Muscle of back (tissue), 11 donors: Measurements from ENCODE around the gene FAR2. TPM values are rescaled to one million over a fixed set of nuclear protein-coding genes. Genes with fewer than 3 reads are reported as not detected.
"Not testable (repeated sequence)": the region's sequence is repeated elsewhere in the genome, so short reads cannot be mapped to it uniquely, and the experiment has no call there.

Source experiments
- DNase-seq, 3 donors: peaks; one replicate each; pipeline versions ENCODE4 v3.0.0 to v3.0.0-alpha.2; 2013
- polyA plus RNA-seq, 10 donors: library from polyadenylated mRNA; unstranded; fragments of 120-200 nt; gene quantifications; one replicate each; pipeline ENCODE4 v1.2.1, GENCODE V29; 2013; ENCODE audit not compliant: insufficient read length in 10 of 10

The FAR2 gene
- polyA plus RNA-seq, 10 donors: 10.4 to 17.9 (median 14.6) TPM

GRCh38 chr12:29230800-29231560 lies 81.9 kb downstream of the FAR2 start:
- DNase-seq: no peak

DNA sequence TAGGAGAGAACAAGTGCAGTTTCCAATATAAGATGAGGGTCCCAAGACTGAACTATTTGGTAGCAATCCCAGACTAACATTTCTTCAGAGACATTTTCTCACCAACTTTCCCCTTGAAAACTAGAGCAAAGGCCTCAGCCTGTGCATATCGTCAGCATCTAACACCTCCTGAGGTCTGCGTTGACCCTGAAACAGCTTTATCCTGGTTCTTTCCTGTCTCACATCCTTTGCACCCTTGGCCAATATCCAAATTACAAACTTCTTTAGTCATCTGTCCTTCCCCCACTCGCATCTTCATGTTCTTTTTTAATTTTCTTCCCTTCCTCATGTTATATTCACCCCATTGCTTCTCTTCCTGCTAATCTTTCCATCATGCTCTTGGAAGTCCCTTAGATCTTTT lies 83.0 kb downstream of the FAR2 start:
- DNase-seq: no peak

DNA sequence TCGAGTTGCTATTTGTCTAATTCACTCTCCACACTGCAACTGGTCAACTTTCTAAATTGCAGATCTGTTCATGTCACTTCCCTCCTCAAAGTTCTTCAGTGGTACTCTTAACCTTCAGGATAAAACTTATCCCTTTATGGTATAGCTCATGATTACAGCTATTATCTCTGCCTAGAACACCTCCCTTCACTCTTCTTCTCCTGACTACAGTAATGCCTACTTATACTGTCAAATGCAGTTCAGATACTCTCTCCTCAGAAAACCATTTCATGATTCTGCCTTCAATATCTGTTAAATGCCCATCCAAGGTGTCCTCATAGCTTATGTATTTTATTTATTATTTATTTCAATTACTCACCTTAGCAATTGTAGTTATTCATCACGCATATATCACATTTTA lies 85.5 kb downstream of the FAR2 start:
- DNase-seq: no peak

DNA sequence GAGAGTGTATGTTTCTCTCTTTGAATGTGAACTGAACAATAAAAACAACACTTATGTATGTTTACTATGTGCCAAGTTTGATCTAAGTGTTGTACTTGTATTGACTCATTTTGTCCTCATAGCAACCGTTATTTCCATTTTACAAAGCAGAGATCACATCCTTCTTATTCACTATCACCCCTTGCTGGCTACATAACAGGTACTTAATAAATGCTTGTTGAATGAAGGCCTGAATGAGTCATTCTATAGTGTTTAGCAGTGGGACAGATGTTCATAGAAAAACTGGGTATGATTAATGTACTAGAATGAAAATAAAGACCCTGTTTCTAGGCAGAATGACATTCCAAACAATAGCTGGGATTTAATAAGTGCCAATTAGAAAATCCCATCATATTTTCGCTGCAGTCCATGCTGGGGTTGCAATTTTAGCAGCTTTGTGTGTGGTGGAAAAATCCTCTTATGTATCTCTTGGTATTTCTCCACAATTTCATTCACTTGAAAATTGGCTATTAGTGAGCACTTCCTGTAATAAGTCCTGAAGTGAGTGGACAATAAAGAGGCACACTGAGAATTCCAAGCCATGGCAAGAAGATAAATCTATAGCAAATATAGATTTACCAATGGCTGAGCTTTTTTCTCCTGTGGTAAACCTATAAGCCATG lies 86.0 kb downstream of the FAR2 start:
- DNase-seq: peak in 1 of 3 donors; percentile 29

DNA sequence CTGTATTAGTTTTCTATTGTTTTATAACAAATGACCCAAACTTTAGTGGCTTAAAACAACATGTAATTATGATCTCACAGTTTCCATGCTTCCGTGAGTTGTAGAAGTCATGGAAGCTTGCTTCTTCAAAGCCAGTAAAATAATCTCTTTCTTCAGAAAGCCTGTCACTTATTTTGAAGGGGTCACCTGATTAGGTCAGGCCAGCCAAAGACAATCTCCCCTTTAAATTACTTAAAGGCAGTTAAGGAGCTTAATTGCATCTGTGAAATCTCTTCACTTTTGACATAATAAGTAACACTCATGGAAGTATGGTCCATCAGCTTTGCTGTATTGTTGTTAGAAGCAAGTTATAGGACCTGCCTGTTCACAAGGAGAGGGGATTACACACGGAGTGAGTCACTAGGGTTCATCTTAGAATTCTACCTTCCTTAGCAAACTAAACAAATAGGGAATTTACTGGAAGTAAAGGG lies 89.8 kb downstream of the FAR2 start:
- DNase-seq: no peak

DNA sequence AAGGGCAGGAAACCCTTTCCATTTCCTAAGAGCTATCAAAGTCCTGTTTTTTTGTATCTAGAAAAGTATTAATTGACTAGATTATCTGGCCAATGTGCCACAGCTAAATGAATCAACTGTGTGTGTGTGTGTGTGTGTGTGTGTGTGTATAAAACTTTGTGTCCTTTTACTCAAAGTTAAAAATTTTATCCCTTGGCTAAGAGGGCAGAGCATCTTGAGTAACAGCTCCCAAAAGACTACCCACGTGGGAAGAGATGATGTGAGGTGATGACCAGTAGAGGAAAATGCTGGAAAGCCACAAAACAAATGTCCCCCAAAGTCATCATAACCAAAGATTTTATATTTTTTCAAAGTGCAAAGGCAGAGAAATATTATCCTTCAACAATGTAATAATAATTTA lies 90.3 kb downstream of the FAR2 start:
- DNase-seq: no peak

- no peak for DNase-seq
These were observed 91.4 kb downstream of the FAR2 start for GRCh38 chr12:29240441-29240840.

DNA sequence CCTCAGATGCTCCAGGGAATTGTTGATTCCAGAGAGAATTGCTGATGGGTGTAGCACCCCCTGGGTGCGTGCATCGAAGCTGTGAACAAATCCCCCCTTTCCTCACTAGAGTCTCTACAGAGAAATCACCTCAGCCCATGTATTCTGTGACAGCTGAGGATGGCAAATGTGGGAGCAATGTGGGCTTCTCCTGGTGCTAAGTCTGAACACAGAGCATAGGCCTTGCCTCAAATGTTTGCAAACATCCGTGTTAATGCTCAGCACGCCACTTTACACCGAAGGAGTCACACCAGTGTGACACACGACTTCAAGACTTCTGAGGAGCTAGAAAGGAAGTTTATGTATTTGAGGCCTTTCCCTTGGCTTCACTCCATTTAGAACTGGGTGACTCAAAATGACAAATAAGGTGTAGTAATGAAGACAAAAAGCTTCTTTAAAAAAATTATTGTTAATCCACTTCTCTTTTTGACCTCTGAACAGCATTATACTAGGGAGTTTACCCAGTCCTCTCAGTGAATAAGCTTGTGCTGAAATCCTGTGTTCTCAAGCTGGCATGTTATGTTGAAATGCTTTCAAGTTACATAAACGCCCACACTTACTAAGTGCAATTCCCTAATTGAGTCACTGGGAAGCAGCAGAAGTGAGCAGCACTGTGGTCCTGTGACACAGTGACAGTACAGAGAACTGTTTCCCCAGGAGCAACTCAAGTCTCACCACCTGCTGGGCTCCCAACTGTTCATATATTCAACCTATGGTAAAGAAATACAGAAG lies 92.9 kb downstream of the FAR2 start:
- peak in 2 of 3 donors; percentile 17 to 39 for DNase-seq

DNA sequence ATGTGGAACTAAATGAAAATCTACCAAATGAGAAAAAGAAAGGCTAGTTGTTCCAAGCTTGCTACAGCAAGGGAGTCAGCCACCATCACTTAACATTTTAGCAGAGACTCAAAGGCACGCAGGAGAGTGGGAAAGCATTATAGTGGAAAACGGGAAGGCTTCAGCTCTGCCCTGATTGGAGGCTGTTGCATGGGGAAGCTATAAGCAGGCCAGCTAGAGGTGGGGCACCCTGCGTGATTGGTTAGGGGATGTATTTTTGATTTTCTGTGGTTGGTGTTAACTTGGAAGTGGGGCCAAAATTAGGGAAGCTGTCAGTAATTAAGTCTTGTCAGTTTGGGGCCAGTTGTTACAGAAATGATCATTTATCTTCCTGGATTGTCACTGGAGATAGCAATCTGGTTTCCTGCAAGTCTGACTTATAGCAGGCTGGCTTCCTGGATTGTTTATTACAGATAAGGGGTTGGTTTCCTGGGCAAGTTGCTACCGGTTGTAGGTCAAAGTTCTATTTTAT lies 93.9 kb downstream of the FAR2 start:
- DNase-seq: no peak

DNA sequence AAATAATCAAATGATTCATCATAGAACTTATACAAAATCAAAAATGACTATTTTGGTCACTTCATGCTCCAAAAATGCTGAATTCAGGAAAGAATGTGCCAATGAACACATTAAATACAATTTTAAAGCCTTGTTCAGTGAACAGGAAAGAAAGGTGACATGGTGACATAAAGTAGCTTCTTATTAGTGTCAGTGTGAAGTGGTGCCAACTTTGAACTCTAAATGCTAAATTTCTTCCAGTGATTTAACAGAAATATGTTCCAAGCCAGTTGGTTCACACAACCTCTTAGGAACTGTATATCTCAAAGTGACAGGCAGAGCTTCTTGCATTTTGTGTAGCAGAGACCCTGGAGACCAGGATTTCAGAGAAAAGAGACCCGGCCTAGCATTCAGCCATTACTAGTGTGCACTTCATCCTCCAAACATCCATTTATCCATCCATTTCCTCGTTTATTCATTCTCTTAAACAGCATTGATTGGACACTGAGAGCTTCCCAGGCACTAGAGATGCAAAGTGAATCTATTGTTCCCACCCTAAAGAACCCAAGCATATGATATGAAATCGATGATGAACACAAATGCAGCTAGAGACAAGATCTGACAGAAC lies 95.2 kb downstream of the FAR2 start:
- DNase-seq: no peak

DNA sequence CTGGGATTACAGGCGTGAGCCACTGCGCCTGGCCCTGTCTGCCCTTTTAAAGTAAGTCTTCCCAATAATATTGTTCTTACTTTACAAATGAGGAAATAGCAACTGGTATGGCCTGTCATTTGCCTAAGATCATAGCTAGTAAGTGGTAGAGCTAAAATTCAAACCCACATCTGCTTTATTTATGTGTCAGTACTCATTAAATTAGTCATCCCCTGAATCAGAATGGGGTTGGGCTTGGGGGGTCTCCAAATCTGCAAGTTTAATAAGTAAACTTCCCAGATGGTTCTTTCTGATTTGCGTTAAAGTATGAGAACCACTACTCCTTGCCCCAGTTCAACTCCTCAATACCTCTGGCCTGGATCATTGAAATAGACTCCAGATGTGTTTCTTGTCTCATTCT lies 96.2 kb downstream of the FAR2 start:
- no peak for DNase-seq

DNA sequence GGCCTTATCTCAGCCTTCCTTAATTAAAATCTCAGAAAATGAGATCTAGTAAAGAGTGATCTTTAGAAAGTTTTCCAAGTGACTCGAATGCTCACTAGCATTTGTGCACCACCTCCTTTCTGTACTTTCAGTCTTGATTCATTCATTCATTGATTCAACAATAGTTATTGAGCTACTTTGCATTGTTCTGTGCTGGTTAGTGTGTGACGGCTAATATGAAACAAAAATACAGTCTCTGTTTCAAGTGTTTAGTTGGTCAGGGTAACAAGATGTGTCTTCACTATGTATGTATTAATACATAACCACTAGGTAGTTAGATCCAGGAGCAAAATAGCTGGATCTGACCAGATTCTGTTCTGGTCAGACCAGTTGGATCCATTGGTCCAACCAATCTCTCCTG lies 100.9 kb downstream of the FAR2 start:
- no peak for DNase-seq

- DNase-seq: peak in 2 of 3 donors; percentile 25 to 52
These were observed 105.0 kb downstream of the FAR2 start for GRCh38 chr12:29253906-29254625.

DNA sequence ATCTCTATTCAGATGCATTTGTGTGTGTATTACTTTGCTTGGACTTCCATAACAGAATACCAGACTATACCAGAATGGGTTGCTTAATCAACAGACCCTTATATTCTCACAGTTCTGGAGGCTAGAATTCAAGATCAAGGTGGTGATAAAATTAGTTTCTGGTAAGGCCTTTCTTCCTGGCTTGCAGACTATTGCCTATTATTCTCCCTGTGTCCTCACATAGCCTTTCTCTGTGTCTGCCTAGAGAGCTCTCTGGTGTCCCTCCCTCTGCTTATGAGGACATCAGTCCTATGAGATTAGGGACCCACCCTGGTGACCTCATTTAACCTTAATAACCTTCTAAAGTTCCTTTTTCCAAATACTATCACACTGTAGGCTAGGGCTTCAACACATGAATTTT lies 106.0 kb downstream of the FAR2 start:
- no peak for DNase-seq

GRCh38 chr12:29256598-29256997 lies 107.5 kb downstream of the FAR2 start:
- no peak for DNase-seq

DNA sequence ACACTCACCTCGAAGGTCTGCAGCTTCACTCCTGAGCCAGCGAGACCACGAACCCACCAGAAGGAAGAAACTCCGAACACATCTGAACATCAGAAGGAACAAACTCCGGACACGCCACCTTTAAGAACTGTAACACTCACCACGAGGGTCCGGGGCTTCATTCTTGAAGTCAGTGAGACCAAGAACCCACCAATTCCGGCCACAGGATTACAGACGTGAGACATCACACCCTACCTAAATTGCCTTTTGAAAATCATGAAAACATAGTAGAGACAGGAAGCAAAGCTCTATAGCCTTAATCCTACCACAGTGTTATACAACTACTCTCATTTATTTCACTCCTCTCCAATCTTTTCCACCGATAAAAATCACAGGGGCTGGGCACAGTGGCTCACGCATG lies 108.6 kb downstream of the FAR2 start:
- not testable (repeated sequence) for DNase-seq

GRCh38 chr12:29264424-29264823 lies 115.3 kb downstream of the FAR2 start:
- no peak for DNase-seq

DNA sequence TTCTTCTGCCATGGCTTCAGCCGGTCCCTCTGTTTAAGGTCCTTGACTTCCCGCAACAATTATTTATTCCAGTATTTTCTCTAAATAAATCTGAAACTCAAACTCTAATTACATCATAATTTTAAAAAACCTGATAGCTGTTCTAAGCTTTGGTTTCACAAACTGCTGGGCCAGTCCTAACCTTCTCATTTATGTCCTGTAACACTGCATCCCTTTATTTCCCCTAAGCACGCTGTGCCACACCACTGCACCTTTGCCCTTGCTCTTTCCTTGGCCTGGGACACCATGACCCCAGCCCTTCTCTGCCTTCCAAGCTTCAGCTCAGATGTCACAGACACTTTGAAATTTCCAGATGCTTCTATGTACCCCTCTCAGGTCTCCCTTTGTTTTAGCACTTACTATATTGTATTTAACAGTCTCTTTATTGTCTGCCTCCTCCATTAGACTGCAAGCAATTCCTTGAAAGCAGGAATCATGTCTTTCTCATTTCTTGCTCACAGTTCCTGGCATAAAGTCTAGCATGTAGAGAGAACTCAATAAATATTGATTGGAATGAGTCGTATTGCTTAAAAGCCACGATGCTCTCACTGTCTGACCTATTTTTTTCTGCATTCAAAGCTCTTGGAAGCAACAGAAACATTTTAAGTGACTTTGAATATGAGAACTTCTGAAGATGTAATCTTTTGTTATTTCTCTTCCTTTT lies 120.8 kb downstream of the FAR2 start:
- DNase-seq: no peak

DNA sequence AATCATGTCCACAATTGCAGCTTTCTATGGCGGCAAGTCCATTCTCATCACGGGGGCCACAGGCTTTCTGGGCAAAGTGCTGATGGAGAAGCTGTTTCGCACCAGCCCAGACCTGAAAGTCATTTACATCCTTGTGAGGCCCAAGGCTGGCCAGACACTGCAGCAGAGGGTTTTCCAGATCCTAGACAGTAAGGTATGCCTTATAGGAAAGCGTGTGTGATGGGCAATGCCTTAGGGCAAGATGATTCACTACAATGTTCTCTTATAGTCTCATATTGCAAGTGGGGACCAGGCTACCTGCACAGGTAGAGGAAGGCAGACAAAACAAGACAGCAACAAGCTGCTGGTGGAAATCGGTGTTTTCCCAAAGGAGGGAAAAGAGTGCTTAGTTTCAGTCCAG lies 121.4 kb downstream of the FAR2 start:
- no peak for DNase-seq

DNA sequence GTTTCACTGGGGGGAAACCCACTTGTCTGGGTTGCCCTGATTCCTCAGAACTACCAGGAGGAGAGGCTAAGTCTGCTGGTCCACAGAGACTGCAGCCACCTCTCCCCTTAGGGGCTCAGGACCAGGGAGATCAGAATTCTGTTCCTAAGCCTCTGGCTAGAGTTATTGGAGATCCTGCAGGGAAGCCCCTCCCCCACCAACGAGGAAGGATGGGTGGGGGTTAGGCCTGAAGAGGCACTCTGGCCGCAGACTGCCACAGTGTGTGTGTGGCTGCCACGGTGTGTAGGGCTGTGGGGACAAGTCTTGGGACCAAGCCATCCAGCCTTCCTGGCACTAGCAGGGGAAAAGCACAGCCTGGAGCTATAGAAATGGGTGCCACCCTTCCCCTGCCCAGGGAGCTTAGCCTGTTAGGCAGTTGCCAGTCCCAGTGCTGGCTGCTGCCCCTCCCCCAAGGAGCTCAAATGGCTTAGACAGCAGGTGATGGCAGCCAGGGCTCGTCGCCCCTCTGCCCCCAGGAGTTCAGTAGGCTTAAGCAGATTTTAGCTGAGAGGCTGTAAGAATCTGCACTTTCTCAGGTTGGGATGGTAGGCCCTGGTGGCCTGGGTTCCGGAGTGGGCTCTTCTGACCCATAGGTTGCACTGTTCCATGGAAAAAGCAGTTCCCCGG lies 124.2 kb downstream of the FAR2 start:
- DNase-seq: no peak
